ENCODE results near the gene CD22.

DNA sequence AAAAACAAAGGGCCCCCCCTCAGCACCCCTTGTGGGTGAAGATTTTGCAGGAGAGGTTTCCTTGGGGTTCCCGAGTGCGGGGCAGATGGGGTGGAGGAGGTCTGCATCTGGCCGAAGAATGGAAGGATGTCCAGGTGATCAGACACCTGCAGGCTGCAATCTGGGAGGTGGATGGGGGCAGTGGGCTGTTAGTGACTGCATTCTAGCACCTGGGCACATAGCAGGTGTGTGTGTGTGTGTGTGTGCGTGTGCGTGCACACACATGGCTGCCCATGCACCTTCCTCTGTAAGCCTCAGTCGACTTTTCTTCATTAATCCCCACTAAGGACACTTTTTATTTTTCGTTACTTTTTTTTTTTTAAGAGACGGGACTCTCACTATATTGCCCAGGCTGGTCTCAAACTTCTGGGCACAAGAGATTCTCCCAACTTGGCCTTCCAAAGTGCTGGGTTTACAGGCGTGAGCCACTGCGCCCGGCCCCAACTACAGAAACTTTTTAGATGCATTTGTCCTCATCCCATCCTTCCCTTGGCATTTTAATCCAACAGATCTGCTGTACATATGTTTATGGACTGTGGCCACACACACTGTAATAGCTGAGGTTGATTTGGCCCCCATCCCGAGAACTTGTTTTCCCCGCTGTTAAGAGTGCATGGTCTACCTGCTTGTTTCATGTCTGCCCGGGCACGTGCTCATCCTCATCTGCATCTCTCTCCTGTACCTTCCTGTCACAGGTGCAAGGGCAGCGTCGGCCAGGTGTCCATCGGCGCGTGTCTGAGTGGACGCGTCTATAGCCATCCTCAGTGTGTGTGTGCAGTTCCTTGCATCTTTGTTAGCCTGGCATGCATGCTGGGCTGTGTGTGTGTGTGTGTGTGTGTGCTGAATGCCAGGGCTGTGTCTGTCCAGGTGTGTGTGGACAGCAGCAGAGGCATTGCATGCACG lies 36.3 kb upstream of the CD22 start:
- TF ChIP-seq, protein P1, sequence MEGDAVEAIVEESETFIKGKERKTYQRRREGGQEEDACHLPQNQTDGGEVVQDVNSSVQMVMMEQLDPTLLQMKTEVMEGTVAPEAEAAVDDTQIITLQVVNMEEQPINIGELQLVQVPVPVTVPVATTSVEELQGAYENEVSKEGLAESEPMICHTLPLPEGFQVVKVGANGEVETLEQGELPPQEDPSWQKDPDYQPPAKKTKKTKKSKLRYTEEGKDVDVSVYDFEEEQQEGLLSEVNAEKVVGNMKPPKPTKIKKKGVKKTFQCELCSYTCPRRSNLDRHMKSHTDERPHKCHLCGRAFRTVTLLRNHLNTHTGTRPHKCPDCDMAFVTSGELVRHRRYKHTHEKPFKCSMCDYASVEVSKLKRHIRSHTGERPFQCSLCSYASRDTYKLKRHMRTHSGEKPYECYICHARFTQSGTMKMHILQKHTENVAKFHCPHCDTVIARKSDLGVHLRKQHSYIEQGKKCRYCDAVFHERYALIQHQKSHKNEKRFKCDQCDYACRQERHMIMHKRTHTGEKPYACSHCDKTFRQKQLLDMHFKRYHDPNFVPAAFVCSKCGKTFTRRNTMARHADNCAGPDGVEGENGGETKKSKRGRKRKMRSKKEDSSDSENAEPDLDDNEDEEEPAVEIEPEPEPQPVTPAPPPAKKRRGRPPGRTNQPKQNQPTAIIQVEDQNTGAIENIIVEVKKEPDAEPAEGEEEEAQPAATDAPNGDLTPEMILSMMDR (IDR thresholded peaks at IDR 0.05 in 8 of 11, conservative IDR thresholded peaks at IDR 0.05 in 3 of 11): no peak
- no peak for TF ChIP-seq POLR2AphosphoS5 (IDR thresholded peaks at IDR 0.05)
